22Rv1 (cell line): ENCODE measurements around the gene ANXA2R.

Experiments used
- ZFX ChIP-seq: fragments of 450-650 bp; IDR thresholded peaks from 2 replicates; pipeline ENCODE4 v1.6.1; 2017; ENCODE audit warnings: antibody characterized with exemption, borderline replicate concordance
- TF ChIP-seq, protein P1 (sequence below): fragments of 450-650 bp; IDR thresholded peaks from 2 replicates; pipeline ENCODE4 v1.5.1; 2017; ENCODE audit warnings: mild to moderate bottlenecking

DNA sequence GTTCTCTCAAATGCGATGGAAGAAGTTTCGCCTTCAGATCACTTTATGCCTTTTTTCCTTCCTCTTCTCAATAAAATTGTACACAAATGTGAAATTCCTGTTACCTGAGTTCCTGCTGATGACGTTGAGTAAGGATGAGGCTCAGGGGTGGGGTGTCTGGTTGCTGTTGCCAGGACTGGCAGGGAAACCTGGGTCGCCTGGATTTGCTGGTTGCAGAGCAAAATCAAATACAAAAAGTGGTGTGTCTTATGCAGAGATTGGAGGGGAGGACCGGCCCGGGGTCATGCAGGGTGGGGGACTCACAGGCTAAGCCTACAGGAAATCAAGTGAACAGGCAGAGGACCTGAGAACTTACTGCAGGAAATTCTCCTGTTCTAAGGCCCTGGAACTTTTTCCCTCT is 39.2 kb downstream of the ANXA2R start:
- TF ChIP-seq, protein P1, sequence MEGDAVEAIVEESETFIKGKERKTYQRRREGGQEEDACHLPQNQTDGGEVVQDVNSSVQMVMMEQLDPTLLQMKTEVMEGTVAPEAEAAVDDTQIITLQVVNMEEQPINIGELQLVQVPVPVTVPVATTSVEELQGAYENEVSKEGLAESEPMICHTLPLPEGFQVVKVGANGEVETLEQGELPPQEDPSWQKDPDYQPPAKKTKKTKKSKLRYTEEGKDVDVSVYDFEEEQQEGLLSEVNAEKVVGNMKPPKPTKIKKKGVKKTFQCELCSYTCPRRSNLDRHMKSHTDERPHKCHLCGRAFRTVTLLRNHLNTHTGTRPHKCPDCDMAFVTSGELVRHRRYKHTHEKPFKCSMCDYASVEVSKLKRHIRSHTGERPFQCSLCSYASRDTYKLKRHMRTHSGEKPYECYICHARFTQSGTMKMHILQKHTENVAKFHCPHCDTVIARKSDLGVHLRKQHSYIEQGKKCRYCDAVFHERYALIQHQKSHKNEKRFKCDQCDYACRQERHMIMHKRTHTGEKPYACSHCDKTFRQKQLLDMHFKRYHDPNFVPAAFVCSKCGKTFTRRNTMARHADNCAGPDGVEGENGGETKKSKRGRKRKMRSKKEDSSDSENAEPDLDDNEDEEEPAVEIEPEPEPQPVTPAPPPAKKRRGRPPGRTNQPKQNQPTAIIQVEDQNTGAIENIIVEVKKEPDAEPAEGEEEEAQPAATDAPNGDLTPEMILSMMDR = no peak
- TF ChIP-seq ZFX = no peak
